GM04503 (cell line): ENCODE measurements around the gene BDH1.
"Not testable (repeated sequence)": the region's sequence is repeated elsewhere in the genome, so short reads cannot be mapped to it uniquely, and the experiment has no call there.

Experiments used
- DNase-seq: peaks from one replicate; pipeline ENCODE4 v3.0.0-alpha.2; 2012; ENCODE audit warnings: low read depth

BDH1 gene

GRCh38 chr3:197555281-197556261 lies at the start of gene BDH1:
TSS of gene BDH1 (minus strand) at chr3:197555968. CDS start at chr3:197546443, 9,525 bp downstream.
- no peak for DNase-seq

- DNase-seq: no peak
These were observed 47.7 kb upstream of the BDH1 start for GRCh38 chr3:197603317-197603933.

- DNase-seq: not testable (repeated sequence)
These were observed 46.6 kb upstream of the BDH1 start for GRCh38 chr3:197602351-197602750.

GRCh38 chr3:197601566-197601840 lies 45.7 kb upstream of the BDH1 start:
- DNase-seq: not testable (repeated sequence)

GRCh38 chr3:197600796-197601565 lies 45.2 kb upstream of the BDH1 start:
- DNase-seq: no peak

- peak; percentile 35 for DNase-seq
These were observed 43.5 kb upstream of the BDH1 start for GRCh38 chr3:197599089-197599765.

- no peak for DNase-seq
These were observed 42.7 kb upstream of the BDH1 start for GRCh38 chr3:197598404-197598980.

GRCh38 chr3:197597335-197597734 lies 41.6 kb upstream of the BDH1 start:
- no peak for DNase-seq

GRCh38 chr3:197595470-197596185 lies 39.9 kb upstream of the BDH1 start:
- DNase-seq: no peak

- DNase-seq: no peak
These were observed 37.2 kb upstream of the BDH1 start for GRCh38 chr3:197593046-197593380.

GRCh38 chr3:197592361-197593045 lies 36.7 kb upstream of the BDH1 start:
- no peak for DNase-seq

- DNase-seq: no peak
These were observed 36.0 kb upstream of the BDH1 start for GRCh38 chr3:197591816-197592215.

- DNase-seq: no peak
These were observed 34.7 kb upstream of the BDH1 start for GRCh38 chr3:197590313-197590962.

- no peak for DNase-seq
These were observed 33.8 kb upstream of the BDH1 start for GRCh38 chr3:197589545-197589944.

GRCh38 chr3:197586768-197587167 lies 31.0 kb upstream of the BDH1 start:
- DNase-seq: not testable (repeated sequence)

GRCh38 chr3:197586181-197586580 lies 30.4 kb upstream of the BDH1 start:
- no peak for DNase-seq

GRCh38 chr3:197584733-197585132 lies 29.0 kb upstream of the BDH1 start:
- no peak for DNase-seq

GRCh38 chr3:197583371-197583770 lies 27.6 kb upstream of the BDH1 start:
- DNase-seq: no peak

GRCh38 chr3:197580253-197580691 lies 24.5 kb upstream of the BDH1 start:
- no peak for DNase-seq

GRCh38 chr3:197578376-197578775 lies 22.6 kb upstream of the BDH1 start:
- no peak for DNase-seq
